ENCODE results near the gene ADCY10.

DNA sequence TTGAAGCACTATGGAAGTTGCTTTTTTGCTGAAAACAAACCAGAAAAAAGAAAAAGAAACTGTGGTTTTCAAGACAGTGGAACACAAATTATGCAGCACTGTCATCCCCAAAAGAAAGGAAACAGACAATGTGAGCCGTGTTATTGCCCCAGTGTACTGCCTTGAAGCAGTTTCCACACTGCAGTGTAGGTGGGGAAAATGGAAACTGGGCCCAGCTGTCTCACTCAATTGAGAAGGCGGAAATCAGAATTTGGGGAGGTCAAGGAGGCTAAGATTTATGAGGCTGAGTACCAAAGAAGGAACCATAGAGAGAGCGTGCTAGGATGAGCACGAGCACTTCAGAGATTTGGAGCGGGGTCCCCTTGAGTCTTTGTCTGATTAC, 136.7 kb downstream of the ADCY10 start:
- TF ChIP-seq, protein P1, sequence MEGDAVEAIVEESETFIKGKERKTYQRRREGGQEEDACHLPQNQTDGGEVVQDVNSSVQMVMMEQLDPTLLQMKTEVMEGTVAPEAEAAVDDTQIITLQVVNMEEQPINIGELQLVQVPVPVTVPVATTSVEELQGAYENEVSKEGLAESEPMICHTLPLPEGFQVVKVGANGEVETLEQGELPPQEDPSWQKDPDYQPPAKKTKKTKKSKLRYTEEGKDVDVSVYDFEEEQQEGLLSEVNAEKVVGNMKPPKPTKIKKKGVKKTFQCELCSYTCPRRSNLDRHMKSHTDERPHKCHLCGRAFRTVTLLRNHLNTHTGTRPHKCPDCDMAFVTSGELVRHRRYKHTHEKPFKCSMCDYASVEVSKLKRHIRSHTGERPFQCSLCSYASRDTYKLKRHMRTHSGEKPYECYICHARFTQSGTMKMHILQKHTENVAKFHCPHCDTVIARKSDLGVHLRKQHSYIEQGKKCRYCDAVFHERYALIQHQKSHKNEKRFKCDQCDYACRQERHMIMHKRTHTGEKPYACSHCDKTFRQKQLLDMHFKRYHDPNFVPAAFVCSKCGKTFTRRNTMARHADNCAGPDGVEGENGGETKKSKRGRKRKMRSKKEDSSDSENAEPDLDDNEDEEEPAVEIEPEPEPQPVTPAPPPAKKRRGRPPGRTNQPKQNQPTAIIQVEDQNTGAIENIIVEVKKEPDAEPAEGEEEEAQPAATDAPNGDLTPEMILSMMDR (IDR thresholded peaks at IDR 0.05): no peak
- TF ChIP-seq POLR2A (IDR thresholded peaks at IDR 0.05): no peak

All from right lobe of liver (tissue), 4 donors.